ENCODE data around the gene OR6C65.

Gene OR6C65

GRCh38 chr12:55446326-55446725 is 46.0 kb downstream of the OR6C65 start:
- DNase-seq (ENCODE audit: low read depth in 2 of 2), result no peak

DNA sequence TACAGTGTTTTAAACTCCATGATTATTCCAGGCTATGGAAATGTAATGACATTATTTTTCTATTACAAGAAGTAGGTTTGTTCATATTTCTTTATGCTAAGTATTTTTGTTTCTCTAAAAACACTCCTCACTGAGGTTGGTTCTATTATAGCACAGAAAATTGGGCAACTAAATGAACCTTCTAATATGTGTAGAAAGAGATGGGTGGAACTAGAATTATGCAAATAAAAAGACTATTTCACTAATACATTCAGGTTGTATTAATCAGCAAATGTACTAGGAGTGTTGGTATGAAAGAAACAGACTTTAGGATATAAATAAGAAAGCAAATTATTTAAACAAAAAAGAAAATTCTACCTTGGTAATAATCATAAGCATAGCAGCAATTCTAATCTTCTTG is 48.5 kb downstream of the OR6C65 start:
- no peak for DNase-seq (ENCODE audit: low read depth in 2 of 2)

All from stimulated activated CD8-positive, alpha-beta memory T cell treated with anti-CD3 and anti-CD28 coated beads, Interleukin-2, amount 100 ng/mL, for 1 hour (primary cell).